Ascending aorta (tissue), 2 donors: ENCODE data around the gene LONP2. TPM values are rescaled to one million over a fixed set of nuclear protein-coding genes. Genes with fewer than 3 reads are reported as not detected.
"Not testable (repeated sequence)": the region's sequence is repeated elsewhere in the genome, so short reads cannot be mapped to it uniquely, and the experiment has no call there.

Experiments
- DNase-seq, 2 donors: peaks; one replicate each; pipeline ENCODE4 v3.0.0-alpha.2; 2019; ENCODE audit warnings: low spot score in 2 of 2
- H3K27ac ChIP-seq, 2 donors: fragments of 200-600 bp; sonication (generic); one replicate each; pipeline ENCODE4 v1.5.1; 2016 to 2017; ENCODE audit warnings: mild to moderate bottlenecking in 1 of 2
- H3K27me3 ChIP-seq: fragments of 200-600 bp; sonication (generic); one replicate; pipeline ENCODE4 v1.5.1; 2017
- H3K36me3 ChIP-seq, 2 donors: fragments of 200-600 bp; sonication (generic); one replicate each; pipeline ENCODE4 v1.5.1; 2016
- H3K4me1 ChIP-seq, 2 donors: fragments of 200-600 bp; sonication (generic); one replicate each; pipeline ENCODE4 v1.5.1; 2016 to 2017; ENCODE audit warnings: mild to moderate bottlenecking in 1 of 2
- H3K4me3 ChIP-seq, 2 donors: fragments of 200-600 bp; sonication (generic); one replicate each; pipeline ENCODE4 v1.5.1; 2016 to 2017; ENCODE audit warnings: mild to moderate bottlenecking in 1 of 2
- H3K9me3 ChIP-seq, 2 donors: fragments of 200-600 bp; sonication (generic); one replicate each; pipeline ENCODE4 v1.5.1; 2016
- intact Hi-C: fragments of 100-400 bp; cut with DNase I; formaldehyde crosslinking; loops from one replicate; pipeline ENCODE4 v1.15.1; 2023
- total RNA-seq: library from RNA; depleted of rRNA; stranded (reverse); fragments of >200 nt; gene quantifications from one replicate; pipeline ENCODE4 v1.1.0, GENCODE V29; 2016
- TF ChIP-seq, protein P1 (sequence below), 3 experiments: fragments of 200-600 bp in 2 of 3; fragments of 450-650 bp in 1 of 3; sonication (generic) in 2 of 3; IDR thresholded peaks; one replicate each; pipeline ENCODE4 v1.5.1; 2016 to 2019; ENCODE audit warnings: antibody characterized with exemption in 3 of 3, mild to moderate bottlenecking in 1 of 3, moderate library complexity in 1 of 3

The LONP2 gene
- total RNA-seq, 1 donor from 2014 or later, result 70.0 TPM

GRCh38 chr16:48366165-48367093 lies 122.3 kb downstream of the LONP2 start:
- peak overlapping the region; percentile 87 to 90 for H3K27ac ChIP-seq
- H3K9me3 ChIP-seq, result no peaks in the 10 kb centered on the region
- DNase-seq, result peak in 1 of 2 donors; percentile 73
- H3K4me3 ChIP-seq, result peak overlapping the region; percentile 58 to 75
- TF ChIP-seq, protein P1, sequence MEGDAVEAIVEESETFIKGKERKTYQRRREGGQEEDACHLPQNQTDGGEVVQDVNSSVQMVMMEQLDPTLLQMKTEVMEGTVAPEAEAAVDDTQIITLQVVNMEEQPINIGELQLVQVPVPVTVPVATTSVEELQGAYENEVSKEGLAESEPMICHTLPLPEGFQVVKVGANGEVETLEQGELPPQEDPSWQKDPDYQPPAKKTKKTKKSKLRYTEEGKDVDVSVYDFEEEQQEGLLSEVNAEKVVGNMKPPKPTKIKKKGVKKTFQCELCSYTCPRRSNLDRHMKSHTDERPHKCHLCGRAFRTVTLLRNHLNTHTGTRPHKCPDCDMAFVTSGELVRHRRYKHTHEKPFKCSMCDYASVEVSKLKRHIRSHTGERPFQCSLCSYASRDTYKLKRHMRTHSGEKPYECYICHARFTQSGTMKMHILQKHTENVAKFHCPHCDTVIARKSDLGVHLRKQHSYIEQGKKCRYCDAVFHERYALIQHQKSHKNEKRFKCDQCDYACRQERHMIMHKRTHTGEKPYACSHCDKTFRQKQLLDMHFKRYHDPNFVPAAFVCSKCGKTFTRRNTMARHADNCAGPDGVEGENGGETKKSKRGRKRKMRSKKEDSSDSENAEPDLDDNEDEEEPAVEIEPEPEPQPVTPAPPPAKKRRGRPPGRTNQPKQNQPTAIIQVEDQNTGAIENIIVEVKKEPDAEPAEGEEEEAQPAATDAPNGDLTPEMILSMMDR (IDR thresholded peaks at IDR 0.05), result no peak
- H3K27me3 ChIP-seq, result no peaks in the 10 kb centered on the region
- H3K4me1 ChIP-seq, result peaks cover 5 to 13% of the 10 kb centered on the region in 2 donors
- peaks cover 0 to 1% of the 10 kb centered on the region in 2 donors for H3K36me3 ChIP-seq
- intact Hi-C loops, result loop anchor here (5.0 kb wide), 1 partner anchor 256 kb away; no protein-coding TSS in a partner anchor

DNA sequence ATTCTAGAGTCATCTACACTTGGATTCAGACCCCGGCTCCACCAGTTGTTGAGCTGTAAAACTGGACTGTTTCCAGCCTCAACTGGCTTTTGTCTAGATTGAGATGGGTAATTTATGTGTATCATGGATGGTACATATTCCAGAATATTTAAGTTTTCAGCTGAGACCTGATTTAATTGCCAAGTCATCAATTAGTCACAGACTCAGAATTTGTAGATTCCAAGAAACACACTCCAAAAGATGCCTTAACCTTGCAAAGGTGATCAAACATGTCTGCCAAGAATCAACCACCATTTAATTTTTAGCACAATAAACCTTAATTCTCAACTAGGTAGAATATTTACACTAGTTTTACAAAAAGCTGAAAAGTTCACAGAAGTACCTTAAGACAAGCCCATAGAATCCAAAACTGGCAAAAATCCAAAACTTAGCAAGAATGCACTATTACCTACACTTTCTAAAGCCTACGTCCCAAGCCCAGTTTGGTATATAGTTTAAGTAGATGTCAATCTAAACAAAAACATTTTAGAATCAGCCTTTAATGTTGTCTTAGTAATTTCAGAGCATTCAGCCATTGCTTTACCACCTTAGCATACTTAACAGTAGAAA lies 123.4 kb downstream of the LONP2 start:
- Histone ChIP-seq H3K36me3 (no peaks in the 10 kb centered on the region), H3K27me3 (no peaks in the 10 kb centered on the region), H3K27ac (no peak overlapping the region), H3K4me3 (no peak overlapping the region), H3K4me1 (peaks cover 5 to 13% of the 10 kb centered on the region in 2 donors), H3K9me3 (no peaks in the 10 kb centered on the region)
- TF ChIP-seq, protein P1 (IDR thresholded peaks at IDR 0.05), result no peak
- intact Hi-C loops, result loop anchor here (5.0 kb wide), 1 partner anchor 255 kb away; no protein-coding TSS in a partner anchor
- no peak for DNase-seq

DNA sequence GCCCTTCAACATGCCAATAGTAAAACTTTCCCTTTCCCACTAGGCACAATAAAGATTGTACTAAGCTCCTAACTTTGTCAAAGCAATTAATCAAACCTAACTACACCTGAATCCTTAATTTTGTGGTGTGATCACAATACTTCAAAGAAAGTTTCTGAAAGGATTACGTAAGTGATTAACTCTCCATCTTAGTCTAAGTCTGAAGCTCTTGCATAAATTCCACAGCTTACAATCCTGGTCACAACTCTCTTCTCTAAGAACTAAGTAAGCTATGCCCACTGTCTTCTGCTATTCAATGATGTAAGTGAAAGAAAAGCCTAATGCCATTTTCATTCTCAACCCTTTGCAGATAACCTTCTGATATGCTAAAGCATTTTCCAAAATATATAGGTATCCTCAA lies 125.7 kb downstream of the LONP2 start:
- Histone ChIP-seq H3K27me3 (no peaks in the 10 kb centered on the region), H3K4me1 (peaks cover 11 to 29% of the 10 kb centered on the region in 2 donors), H3K4me3 (no peak overlapping the region), H3K9me3 (no peaks in the 10 kb centered on the region), H3K36me3 (no peaks in the 10 kb centered on the region), H3K27ac (no peak overlapping the region)
- intact Hi-C loops, result loop anchor here (5.0 kb wide), 2 partner anchors 168 to 253 kb away; no protein-coding TSS in a partner anchor
- TF ChIP-seq, protein P1 (IDR thresholded peaks at IDR 0.05), result no peak
- DNase-seq, result no peak

- Histone ChIP-seq H3K36me3 (no peaks in the 10 kb centered on the region), H3K9me3 (no peaks in the 10 kb centered on the region), H3K4me1 (peaks cover 11 to 26% of the 10 kb centered on the region in 2 donors), H3K27ac (no peak overlapping the region), H3K27me3 (no peaks in the 10 kb centered on the region), H3K4me3 (no peak overlapping the region)
- TF ChIP-seq, protein P1 (IDR thresholded peaks at IDR 0.05), result no peak
- intact Hi-C loops, result loop anchor here (5.0 kb wide), 1 partner anchor 167 kb away; no protein-coding TSS in a partner anchor
- no peak for DNase-seq
Observed at GRCh38 chr16:48370229-48370628, 126.1 kb downstream of the LONP2 start.

GRCh38 chr16:48370668-48371392 lies 126.7 kb downstream of the LONP2 start:
- H3K27ac ChIP-seq, H3K9me3 ChIP-seq, H3K27me3 ChIP-seq, H3K36me3 ChIP-seq, H3K4me3 ChIP-seq, DNase-seq: not testable (repeated sequence)
- peaks cover 11 to 23% of the 10 kb centered on the region in 2 donors for H3K4me1 ChIP-seq
- intact Hi-C loops, result loop anchor here (5.0 kb wide), 1 partner anchor 166 kb away; no protein-coding TSS in a partner anchor
